OCI-LY3 (cell line): Measurements from ENCODE around the gene ZNF423.

Source experiments
- H2AFZ ChIP-seq: fragments of 200-600, 300-600 bp; shearing (Covaris generic); 2 replicates; pipeline ENCODE4 v1.6.0; 2014; ENCODE audit warnings: antibody characterized with exemption, low read depth, low read length
- H3K27ac ChIP-seq: fragments of 200-600, 300-600 bp; sonication (generic); 2 replicates; pipeline ENCODE4 v1.5.1; 2014; ENCODE audit warnings: mild to moderate bottlenecking, low read length, moderate library complexity, mixed read lengths
- H3K27me3 ChIP-seq: fragments of 200-600, 300-600 bp; sonication (generic); 2 replicates; pipeline ENCODE4 v1.6.1; 2014; ENCODE audit warnings: low read depth, low read length, mixed read lengths
- H3K36me3 ChIP-seq: fragments of 200-600, 300-600 bp; sonication (generic); replicated peaks from 2 replicates; pipeline ENCODE3; 2014; ENCODE audit warnings: low read depth, low read length, mixed read lengths
- H3K4me1 ChIP-seq: fragments of 300-600, 200-600 bp; sonication (generic); 2 replicates; pipeline ENCODE4 v1.6.1; 2014; ENCODE audit warnings: low read length, mixed read lengths
- H3K4me2 ChIP-seq: fragments of 200-600, 300-600 bp; sonication (generic); 2 replicates; pipeline ENCODE4 v1.6.1; 2014; ENCODE audit warnings: low read length, mixed read lengths
- H3K4me3 ChIP-seq: fragments of 300-600, 200-600 bp; sonication (generic); 2 replicates; pipeline ENCODE4 v1.5.1; 2014; ENCODE audit warnings: antibody characterized with exemption, mild to moderate bottlenecking, low read length, moderate library complexity
- H3K79me2 ChIP-seq: fragments of 300-600, 200-600 bp; shearing (Covaris generic); 2 replicates; pipeline ENCODE4 v1.6.1; 2014; ENCODE audit warnings: mild to moderate bottlenecking, low read length, mixed read lengths
- H3K9ac ChIP-seq: fragments of 300-600, 200-600 bp; shearing (Covaris generic); 2 replicates; pipeline ENCODE4 v1.6.0; 2014; ENCODE audit warnings: mild to moderate bottlenecking, low read length, moderate library complexity
- H3K9me3 ChIP-seq: fragments of 200-600, 300-600 bp; shearing (Covaris generic); 2 replicates; pipeline ENCODE4 v1.6.1; 2014; ENCODE audit warnings: low read length, mixed read lengths; ENCODE audit not compliant: insufficient read depth
- H4K20me1 ChIP-seq: fragments of 200-600, 300-600 bp; sonication (generic); 2 replicates; pipeline ENCODE4 v1.6.1; 2016; ENCODE audit warnings: low read length, mixed read lengths; ENCODE audit not compliant: insufficient read depth
- EZH2phosphoT487 ChIP-seq: fragments of 200-600 bp; shearing (Covaris generic); IDR thresholded peaks from 2 replicates; pipeline ENCODE4 v1.6.1; 2018; ENCODE audit warnings: antibody characterized with exemption, mixed run types, low read depth
- TF ChIP-seq, protein P1 (sequence below): fragments of 200-600, 300-600 bp; sonication (generic); IDR thresholded peaks from 2 replicates; pipeline ENCODE4 v1.5.1; 2014; ENCODE audit warnings: antibody characterized with exemption, low read length, low read depth

The ZNF423 gene

DNA sequence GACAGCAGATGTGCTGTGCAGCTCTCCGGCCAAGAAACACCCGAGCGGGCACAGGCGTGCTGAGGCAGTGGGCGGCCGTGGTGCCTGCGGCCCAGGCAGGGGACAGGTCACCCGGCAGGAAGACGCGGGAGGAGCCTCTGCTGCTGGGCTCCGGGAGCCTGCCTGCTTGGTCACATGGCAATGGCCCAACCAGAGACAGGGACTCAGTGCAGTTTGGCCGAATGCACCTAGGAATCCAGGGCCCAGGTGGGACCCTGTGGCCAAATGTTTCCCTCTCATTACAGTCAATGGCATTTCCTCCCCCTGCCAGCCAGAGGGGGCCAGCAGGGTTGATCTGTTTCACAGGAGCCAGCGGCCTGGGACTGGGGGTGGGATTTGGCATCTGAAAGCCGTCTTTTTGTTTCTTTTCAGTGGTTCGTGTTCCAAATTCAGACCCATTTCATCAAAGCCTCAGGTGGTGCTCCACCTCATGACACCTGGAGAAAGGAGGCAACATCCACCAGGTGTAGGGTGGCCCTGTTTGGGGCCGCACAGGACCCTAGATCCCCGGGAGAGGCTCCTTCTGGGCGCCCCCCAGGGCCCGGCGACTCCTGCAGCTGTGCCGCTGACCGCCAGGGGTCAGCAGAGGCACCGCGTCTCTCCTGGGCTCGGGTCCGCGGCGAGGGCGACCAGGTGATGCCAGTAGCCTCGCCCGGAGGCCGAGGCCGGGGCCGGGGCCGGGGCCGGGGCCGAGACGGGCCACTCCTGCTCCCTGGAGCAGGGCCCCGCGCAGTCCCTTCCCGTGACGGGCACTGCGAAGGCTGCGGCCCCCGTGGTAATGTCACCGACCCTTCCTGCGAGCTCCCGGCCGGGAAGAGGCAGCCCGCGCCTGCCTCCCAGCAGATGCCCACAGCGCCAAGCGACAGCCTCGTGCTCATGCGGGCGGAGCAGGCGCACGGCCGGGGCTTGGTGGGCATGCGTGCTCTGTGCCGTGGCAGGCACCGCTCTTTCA lies 363.8 kb downstream of the ZNF423 start:
- Histone ChIP-seq H3K27ac (no peak overlapping the region), H3K9ac (no peak overlapping the region), H3K36me3 (no peaks in the 10 kb centered on the region), H4K20me1 (no peaks in the 10 kb centered on the region), H3K9me3 (no peaks in the 10 kb centered on the region), H3K79me2 (no peaks in the 10 kb centered on the region), H3K4me2 (peak overlapping the region; percentile 25), H2AFZ (no peak overlapping the region; the same call in 1 of the 2 replicates), H3K4me1 (peaks cover 5% of the 10 kb centered on the region; the same call in 1 of the 2 replicates), H3K27me3 (no peaks in the 10 kb centered on the region; the same call in 1 of the 2 replicates), H3K4me3 (no peak overlapping the region)
- no peak for TF ChIP-seq EZH2phosphoT487
- TF ChIP-seq, protein P1, sequence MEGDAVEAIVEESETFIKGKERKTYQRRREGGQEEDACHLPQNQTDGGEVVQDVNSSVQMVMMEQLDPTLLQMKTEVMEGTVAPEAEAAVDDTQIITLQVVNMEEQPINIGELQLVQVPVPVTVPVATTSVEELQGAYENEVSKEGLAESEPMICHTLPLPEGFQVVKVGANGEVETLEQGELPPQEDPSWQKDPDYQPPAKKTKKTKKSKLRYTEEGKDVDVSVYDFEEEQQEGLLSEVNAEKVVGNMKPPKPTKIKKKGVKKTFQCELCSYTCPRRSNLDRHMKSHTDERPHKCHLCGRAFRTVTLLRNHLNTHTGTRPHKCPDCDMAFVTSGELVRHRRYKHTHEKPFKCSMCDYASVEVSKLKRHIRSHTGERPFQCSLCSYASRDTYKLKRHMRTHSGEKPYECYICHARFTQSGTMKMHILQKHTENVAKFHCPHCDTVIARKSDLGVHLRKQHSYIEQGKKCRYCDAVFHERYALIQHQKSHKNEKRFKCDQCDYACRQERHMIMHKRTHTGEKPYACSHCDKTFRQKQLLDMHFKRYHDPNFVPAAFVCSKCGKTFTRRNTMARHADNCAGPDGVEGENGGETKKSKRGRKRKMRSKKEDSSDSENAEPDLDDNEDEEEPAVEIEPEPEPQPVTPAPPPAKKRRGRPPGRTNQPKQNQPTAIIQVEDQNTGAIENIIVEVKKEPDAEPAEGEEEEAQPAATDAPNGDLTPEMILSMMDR, result peak; percentile 63

DNA sequence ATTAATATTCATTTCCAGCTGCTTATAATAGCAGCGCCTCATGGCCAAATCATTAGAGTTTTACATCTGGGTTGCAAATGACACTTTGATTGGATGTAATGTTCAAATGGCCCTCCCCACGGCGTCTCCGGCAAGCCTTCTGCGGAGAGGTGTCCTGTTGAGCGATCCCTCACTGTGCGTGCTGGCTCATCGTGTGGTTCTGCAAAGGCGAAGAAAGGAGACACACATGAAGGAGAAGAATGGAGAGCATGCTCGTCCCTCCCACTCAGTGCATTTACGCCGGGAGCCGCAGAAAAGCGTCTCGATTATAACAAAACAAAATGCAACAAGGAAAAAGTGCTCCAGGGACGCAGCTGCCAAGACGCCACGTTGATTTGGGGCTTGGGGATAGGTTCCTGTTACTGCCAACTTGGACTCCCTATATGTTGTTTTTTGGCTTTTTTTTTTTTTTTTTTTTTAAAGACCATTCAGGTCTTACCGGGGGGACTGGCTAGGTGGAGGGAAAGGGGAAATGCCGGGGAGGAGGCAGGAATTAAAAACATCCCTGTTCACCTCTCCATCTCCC lies 364.7 kb downstream of the ZNF423 start:
- no peak overlapping the region for H3K4me3 ChIP-seq
- peaks cover 5% of the 10 kb centered on the region; the same call in 1 of the 2 replicates for H3K4me1 ChIP-seq
- TF ChIP-seq EZH2phosphoT487, result no peak
- TF ChIP-seq, protein P1, result no peak
- no peaks in the 10 kb centered on the region for H3K36me3 ChIP-seq
- no peak overlapping the region for H3K27ac ChIP-seq
- H3K79me2 ChIP-seq, result no peaks in the 10 kb centered on the region
- no peak overlapping the region for H3K9ac ChIP-seq
- no peak overlapping the region for H3K4me2 ChIP-seq
- no peaks in the 10 kb centered on the region; the same call in 1 of the 2 replicates for H3K27me3 ChIP-seq
- no peak overlapping the region for H2AFZ ChIP-seq
- H3K9me3 ChIP-seq, result no peaks in the 10 kb centered on the region
- H4K20me1 ChIP-seq, result no peaks in the 10 kb centered on the region

GRCh38 chr16:49490321-49490705 lies 365.6 kb downstream of the ZNF423 start:
- H3K4me3 ChIP-seq, result no peak overlapping the region

More at GRCh38 chr16:49490321-49490705, 365.6 kb downstream of the ZNF423 start:
- Histone ChIP-seq H3K4me1 (peaks cover 5% of the 10 kb centered on the region; the same call in 1 of the 2 replicates), H3K9me3 (no peaks in the 10 kb centered on the region), H3K36me3 (no peaks in the 10 kb centered on the region), H2AFZ (no peak overlapping the region), H3K27me3 (no peaks in the 10 kb centered on the region; the same call in 1 of the 2 replicates), H3K9ac (no peak overlapping the region), H4K20me1 (no peaks in the 10 kb centered on the region), H3K79me2 (no peaks in the 10 kb centered on the region), H3K27ac (no peak overlapping the region), H3K4me2 (no peak overlapping the region)
- TF ChIP-seq EZH2phosphoT487, result no peak
- TF ChIP-seq, protein P1, result no peak
